ENCODE results near the gene TNRC6B.

The TNRC6B gene

DNA sequence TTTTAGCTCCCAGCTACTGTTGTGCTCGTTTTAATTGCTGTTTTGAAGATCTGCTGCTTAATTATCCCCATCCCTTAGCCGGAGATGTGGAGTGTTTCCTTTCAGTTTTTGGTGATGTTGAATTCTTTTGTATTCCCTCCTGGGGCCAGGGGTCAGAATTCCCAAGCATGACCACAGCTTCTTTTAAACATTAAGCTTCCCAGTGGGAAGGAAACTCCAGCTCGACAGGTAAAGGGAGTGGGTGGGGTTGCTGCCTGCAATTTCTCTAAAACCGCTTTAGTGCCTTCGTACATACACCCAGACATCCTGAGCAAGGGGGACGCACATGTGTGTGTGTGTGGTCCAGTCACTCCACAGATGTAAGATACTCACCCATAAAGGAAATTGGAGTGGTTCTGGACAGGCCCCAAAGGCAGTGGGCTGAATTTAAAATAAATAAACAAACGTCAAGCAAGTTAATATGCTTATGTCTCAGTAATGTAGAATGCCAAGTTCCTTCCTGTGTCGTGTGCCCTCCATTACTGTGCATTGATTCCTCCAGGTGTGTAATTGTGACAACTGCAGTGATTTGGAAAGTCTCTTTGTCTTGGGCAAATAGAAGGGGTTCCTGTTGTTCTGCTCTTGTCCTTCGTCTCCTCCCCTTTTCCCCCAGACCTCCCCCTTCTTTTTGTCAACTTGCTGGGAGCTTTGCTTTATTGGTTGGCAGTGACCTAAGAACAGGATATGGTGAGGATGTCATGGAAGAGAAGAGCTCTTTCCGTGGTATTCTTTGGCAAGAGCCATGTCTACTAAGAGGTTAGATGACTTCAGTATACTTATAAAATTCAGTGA lies 149.4 kb downstream of the TNRC6B start:
- peak; percentile 19 for DNase-seq (ENCODE audit: low spot score)

DNA sequence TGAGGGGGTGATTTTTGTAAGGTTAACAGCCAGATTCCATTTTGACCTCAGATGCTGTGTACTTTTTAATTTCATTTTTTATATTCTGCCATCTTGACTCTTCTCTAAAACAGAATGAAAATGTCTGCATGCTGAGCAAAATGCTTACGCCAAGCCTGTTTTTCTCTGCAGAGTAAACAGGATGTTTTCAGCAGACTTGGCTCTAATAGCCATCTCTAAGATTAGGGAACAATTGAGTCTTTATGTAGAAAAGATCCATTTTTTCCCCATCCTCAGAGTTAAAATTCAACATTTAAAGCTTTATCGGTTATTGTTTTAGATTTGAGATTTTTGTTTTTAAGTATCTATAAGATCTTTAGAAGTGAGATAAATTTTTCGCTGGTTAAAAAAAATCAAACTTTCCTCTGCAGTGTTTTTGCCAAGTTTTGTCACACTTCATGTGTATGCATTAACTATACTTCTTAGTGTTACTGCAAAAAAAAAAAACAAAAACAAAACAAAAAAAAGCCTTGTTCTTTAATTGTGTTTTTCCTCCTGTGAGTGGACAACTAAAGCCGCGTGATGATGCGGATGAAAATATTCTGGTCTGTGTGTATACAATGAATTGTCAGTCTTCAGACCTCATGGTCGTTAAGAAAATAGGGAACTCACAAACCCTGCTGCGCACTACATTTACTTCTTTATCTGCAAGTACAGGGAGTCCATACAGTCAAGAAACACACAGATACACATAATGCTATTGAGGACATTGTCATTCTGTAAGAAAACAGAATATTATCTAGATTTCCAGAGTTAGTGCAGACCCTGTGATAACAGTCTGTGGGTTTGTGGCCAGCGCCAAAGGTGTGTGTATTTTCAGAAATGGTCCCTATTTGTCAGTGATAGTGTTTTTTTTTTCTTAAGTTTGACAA lies 151.1 kb downstream of the TNRC6B start:
- DNase-seq (ENCODE audit: low spot score): no peak

DNA sequence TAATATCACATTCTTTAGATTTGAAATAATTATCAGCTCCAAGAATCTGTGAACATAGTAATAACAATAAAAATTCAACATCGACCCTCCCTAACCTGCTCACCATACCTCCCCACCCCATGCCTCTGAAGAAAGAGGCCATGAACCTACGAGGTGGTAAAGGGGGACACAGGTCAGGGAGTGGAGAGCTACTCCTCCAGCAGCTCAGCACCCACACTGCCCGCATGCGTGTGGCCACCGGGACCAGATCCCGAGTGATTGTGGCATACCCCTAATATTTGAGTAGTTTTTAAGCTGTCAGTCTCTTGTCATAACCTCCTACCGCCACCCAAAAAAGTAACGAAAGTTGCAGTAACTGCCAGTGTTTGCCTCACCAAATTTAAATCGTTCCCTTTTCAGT lies 151.7 kb downstream of the TNRC6B start:
- DNase-seq (ENCODE audit: low spot score): no peak

DNA sequence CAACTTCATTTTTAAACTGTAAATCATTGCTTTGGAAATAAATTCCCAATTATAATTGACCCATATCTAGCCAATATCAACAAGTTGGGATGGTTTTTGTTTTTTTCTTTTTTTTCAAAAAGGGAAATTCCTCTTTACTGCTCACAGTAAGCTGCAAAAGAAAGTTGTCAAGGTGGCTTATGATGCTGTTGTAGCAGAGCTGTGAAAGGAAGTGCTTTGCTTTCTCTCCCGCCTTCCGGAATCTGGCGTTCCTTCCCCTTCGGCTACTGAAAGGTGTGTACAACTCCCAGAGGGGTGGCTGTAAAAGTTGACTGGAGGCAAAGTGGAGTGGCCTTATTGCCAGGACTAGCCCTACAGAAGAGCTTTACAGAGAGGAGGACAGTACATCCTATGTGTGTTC lies 152.4 kb downstream of the TNRC6B start:
- DNase-seq (ENCODE audit: low spot score): no peak

DNA sequence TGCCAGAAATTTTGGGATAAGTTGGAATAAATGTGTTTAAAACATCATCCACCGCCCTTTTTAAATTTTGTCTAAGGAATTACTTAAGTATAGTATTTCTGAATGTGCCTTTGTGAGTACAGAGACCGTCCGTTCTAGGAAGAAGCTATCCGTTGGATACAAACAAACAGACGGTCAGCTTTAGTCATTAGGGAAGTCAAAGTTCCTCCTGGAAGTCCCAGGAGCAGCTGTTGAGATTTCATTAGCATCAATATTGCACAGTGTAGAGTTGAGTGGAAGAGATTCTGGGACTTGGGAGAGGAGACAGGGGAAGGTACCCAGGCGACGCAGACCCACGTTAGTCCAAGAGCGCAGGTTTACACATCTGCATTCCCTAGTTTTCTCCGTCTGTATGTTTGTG lies 152.9 kb downstream of the TNRC6B start:
- no peak for DNase-seq (ENCODE audit: low spot score)

DNA sequence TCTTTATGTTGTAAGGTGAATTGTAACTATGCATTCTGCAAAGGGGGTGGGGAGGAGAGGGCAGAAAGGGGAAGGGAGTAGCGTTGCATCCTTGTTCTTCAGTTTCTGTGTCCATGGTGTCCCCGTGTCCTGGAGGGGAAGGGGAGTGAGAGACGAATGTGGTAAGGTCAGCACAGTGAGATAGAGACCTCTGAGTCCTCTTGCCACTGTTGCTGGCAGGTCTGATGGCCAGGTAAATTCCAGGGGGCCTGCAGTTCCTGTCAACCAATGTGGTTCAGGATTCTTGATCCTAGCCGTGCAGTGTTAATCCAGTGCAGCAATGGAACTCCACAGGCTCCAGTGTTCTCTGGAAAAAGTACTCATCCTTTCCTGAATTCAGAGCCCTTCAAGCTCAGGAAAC lies 154.0 kb downstream of the TNRC6B start:
- DNase-seq (ENCODE audit: low spot score): no peak

DNA sequence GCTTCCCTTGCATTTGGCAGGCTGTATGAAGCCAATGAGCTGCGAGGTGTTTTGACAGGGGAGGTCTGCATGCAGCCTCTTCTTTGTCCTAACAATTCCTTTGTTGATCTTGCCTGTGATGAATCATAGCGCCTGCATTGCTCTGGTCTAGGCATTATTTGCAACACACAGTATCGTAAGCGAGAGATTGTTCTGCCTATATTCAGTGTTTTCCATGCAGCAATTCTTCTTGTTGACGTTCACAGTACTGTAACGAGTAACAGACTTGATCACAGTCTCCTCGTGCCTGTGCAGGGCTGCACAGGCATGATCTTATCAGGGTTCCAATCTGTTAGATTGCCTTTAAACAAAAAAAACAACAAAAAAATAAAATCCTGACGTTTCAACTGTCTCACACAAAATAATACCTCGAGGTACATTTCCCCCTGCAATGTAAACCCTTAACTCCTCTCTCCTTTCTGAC lies 154.6 kb downstream of the TNRC6B start:
- DNase-seq (ENCODE audit: low spot score): no peak

DNA sequence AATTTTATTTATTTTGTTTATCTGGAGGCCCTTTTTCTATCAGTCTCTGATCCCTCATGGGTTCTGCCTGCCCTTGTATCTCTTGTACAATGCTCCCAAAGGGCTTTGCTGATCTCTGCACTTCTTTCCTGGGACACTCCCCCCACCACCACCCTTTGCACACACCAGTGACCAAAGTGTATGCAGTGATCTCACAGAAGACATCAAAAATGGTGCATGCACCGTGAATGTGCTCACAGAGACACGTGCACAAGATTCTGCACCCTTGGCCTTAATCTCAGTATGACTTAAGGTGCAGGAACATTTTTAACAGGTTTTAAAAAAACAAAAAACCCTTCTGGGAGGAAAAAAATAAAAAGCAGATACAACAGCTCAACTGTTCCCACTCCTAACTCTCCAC lies 156.3 kb downstream of the TNRC6B start:
- no peak for DNase-seq (ENCODE audit: low spot score)

DNA sequence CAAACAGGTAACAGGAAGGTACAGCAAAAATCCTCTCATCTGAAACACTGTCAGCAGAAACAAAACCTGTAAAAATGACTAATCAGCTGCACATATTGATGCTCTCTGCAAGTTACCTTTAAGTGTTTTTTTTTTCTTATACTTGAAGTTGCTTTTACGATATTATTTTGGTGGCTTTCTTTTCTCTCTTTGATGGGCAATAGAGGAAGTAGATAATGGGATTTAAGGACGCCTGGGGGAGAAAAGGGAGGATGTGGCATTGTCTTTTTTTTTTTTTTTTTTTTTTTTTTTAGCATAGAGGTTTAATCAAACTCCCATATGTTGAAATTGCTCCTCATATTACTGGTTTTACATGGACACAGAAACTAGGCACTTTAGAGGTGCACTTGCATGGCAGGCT lies 157.2 kb downstream of the TNRC6B start:
- DNase-seq (ENCODE audit: low spot score): peak; percentile 50

DNA sequence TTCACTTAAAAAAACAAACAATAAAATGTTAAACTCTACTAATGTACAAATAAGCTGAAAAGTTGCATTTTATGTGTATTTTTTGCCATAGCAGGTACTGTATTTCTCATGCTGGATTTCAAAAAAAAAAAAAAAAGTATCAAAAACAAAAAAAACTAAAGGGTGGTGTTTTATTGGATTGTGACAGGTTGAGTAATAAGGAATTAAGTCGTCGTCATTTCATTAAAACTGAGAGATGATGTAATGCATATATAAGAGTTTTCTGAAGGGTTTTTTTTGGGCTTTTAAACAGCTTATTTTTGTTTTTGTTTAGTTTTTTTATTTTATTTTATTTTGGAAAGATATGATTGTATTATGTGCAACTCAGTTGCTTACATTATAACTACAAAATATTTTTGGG lies 157.6 kb downstream of the TNRC6B start:
- DNase-seq (ENCODE audit: low spot score): no peak

DNA sequence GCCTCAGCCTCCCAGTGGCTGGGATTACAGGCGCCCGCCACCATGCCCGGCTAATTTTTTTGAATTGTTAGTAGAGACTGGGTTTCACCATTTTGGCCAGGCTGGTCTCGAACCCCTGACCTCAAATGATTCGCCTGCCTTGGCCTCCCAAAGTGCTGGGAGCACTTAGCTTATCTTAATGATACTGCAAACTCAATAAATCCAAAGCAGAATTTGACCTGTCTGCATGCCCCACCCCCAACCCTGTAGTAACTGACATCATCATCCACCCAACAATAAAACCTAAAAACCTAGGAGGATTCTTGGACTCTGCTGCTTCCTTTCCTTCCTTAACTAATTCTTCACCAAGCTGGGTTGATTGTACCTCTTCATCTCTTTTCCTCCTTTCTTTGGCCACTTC lies 162.3 kb downstream of the TNRC6B start:
- DNase-seq (ENCODE audit: low spot score): no peak

DNA sequence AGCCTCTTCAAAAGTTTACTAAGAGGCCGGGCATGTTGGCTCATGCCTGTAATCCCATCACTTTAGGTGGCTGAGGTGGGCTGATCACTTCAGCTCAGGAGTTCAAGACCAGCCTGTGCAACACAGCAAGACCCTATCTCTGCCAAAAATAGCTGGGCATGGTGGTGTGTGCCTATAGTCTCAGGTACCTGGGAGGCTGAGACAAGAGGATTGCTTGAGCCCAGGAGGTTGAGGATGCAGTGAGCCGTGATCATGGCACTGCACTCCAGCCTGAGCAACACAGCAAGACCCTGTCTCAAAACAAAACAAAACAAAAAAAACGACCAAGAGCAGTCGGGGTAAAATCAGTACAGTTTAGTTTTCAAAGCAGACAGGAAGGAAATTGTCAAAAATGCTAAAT lies 163.9 kb downstream of the TNRC6B start:
- no peak for DNase-seq (ENCODE audit: low spot score)

DNA sequence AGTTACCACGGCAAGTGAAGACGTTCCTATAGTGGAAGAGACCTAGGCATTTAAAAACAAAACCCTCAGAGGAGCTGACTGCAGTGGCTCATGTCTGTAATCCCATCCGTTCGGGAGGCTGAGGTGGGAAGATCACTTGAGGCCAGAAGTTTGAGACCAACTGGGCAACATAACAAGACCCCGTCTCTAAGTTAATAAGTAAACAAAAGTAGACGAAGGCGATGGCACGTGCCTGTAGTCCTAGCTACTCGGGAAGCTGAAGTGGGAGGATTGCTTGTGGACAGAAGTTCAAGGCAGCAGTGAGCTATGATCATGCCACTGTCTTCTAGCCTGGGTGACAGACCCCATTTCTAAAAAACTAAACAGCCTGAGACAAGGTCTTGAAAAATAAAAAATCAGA lies 164.8 kb downstream of the TNRC6B start:
- DNase-seq (ENCODE audit: low spot score): no peak

DNA sequence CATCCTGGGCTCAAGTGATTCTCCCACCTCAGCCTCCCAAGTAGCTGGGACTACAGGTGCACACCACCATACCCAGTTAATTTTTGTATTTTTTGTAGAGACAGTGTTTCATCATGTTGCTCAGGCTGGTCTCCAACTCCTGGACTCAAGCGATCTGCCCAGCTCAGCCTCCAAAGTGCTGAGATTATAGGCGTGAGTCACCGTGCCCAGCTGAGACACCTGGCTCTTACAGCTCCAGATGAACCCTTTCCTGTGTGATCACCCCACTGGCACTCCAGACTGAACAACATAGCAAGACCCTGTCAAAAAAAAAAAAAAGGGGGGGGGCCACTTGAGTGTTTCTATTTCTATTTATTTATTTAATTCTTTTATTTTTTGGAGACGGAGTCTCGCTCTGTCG lies 167.5 kb downstream of the TNRC6B start:
- DNase-seq (ENCODE audit: low spot score): peak; percentile 40

DNA sequence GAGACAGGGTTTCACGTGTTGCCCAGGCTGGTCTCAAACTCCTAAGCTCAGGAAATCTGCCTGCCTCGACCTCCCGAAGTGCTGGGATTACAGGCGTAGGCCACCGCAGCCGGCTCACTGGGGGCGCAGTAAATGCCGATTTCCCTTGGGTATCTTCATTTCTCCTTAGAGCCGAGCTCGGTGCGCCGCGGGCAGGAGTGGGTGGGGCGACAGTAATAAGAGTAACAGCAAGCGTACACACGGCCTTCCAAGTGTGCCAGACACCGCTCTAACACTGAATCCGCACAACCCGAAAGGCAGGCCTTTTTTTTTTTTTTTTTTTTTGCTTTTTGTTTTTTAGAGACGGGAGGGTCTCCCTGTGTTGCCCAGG lies 168.1 kb downstream of the TNRC6B start:
- DNase-seq (ENCODE audit: low spot score): peak; percentile 41

DNA sequence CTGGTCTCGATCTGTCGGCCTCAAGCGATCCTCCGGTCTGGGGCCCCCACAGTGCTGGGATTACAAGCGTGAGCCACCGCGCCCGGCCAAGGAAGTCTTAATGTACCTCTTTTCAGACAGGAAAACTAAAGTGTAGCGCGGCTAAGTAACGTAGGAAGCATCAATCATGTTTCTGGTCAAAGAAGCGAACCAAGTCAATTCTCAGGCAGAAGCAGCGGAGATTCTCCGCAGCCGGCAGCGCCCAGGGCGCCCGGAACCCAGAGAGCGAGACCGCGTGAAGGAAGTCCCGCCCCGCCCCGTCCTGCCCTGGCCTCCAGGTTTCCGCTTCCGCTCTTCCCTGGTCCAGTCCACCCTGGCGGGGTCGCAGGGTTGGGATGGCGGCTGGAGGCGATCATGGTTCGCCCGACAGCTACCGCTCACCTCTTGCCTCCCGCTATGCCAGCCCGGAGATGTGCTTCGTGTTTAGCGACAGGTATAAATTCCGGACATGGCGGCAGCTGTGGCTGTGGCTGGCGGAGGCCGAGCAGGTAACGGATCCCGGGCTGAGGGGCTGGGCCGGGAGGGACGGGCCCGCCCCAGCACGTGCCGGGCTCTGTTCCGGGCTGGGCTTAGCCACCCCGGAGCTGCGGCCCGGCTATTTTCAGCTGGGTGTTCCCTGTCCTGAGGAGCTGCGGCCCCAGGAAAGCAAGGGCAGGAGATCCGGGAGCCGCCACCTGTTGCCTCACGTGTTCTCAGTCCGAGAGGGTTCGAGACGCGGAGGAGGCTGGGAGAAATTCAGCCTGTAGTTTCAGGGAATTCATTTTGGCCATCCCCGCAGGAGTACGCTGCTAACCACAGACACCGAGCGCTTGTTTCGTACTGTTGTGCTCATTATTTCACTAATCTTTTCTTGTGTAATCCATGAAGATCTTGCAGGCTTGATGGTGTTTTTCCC lies 168.7 kb downstream of the TNRC6B start, which contains the start of gene ADSL:
ADSL (plus strand) TSS at position 316 of the 934 bp plus-strand sequence; CDS start at position 375, 59 bp downstream.
- peak; percentile 82 for DNase-seq (ENCODE audit: low spot score)

DNA sequence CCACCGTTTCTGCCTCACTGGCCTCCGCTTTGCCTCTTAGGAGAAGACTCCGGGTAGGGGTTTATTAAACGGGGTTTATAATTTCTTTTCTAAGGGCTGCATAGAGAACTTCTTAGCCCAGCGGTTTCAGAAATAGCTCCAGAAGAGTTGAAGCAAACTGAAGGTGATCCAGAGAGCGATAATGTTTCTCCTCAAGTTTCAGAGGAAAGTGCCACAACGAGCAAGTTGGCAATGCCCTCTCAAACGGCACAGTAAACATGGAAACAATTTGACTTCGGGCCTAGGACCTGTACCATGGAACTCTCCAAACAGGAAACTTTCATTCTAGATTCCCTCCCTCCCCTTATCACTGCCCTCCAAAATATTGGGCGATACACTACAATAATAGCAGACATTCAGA lies 169.6 kb downstream of the TNRC6B start:
- no peak for DNase-seq (ENCODE audit: low spot score)

DNA sequence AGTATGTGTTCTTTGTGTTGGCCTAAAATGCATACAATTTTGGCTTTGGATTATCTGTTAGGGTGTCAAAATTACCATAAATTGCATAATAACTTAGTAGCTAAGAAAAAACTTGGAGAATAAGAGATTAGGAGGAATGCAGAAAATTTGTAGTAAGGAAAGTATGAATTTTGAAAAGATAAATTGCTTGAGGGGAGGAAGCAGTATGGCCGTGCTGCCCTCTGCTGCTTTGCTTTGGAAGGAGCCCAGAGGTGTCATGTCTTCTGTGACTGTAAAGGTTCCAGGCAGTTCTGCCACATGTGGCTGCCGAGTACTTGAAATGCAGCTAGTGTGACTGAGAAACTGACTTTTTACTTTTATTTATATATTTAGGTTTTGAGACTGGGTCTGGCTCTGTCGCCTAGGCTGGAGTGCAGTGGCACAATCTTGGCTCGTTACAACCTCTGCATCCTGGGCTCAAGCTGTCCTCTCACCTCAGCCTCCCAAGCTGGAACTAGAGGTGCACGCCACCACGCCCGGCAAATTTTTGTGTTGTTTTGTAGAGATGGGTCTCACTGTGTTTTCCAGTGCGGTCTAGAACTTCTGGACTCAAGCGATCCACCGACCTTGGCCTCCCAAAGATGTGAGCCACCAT lies 170.4 kb downstream of the TNRC6B start:
- peak; percentile 71 for DNase-seq (ENCODE audit: low spot score)

DNA sequence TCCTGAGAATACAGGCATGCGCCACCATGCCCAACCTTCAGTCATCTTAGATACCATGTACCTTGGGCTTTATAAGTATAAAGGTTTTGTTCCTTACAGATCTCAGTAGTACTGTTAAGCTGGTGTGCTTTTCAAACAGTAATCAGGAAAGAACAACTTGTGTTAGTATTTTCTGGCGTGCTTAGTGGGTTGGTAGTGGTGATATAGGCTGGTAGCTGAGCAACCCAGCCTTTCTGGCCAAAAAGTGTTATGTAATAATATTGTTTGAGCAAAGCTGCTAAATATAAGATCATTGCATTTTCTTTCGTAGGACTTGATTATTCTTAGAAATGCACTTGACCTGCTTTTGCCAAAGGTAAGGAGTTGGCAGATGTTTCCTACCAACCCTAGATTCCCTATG lies 175.0 kb downstream of the TNRC6B start:
- no peak for DNase-seq (ENCODE audit: low spot score)

DNA sequence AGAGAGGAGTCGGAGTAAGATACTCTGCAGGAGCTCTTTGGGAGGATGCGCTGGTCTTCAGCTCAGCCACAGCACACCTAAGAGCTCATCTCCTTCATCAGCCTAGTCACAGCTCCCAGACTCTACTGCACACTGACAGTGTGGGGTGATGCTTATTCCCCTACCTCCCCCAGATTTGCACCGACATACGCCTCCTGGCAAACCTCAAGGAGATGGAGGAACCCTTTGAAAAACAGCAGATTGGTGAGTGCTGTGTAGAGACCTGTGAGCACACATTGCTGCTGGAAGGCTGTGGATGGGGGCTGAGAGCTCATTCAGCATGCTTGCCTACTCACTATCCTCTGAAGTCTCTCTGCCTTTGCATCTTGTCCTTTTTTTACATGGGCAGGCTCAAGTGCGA lies 183.4 kb downstream of the TNRC6B start:
- DNase-seq (ENCODE audit: low spot score): no peak

DNA sequence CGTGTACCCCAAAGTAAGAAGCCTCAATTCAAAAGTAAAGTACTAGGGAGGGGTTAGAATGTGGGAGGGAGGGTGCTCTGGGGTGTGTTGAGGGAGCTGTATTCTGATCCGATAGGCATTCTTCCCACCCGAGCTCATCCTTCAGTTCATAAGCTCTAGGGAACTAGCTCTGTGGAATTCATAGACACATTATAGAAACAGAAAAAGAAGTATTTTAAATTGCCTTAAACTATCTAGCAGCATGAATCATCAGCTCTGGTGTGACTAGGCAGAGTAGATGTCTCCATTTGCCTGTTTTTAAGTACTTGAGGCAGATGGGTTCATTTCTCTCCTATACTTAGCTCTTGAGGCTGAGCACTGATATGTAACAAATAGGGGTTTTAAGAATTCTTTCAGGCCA lies 185.3 kb downstream of the TNRC6B start:
- no peak for DNase-seq (ENCODE audit: low spot score)

All from CD4-positive, alpha-beta T cell treated with Interleukin-6 at 100 ng/mL for 8 hours (primary cell).